B cell (primary cell): ENCODE data around the gene FIBP.

Experiments
- CTCF ChIP-seq: fragments of 200-600 bp; IDR thresholded peaks from one replicate; pipeline ENCODE4 v1.8.0; 2022; ENCODE audit warnings: antibody characterized with exemption, mild to moderate bottlenecking
- EZH2 ChIP-seq: IDR thresholded peaks from 2 replicates; pipeline ENCODE4 v1.6.1; 2012; ENCODE audit warnings: borderline replicate concordance, low read depth, mild to moderate bottlenecking, moderate library complexity, low read length; ENCODE audit not compliant: insufficient read depth, poor library complexity, severe bottlenecking

- TF ChIP-seq CTCF (no peak), EZH2 (no peak)
These were observed 2.3 kb downstream of the FIBP start for GRCh38 chr11:65885808-65886536.
